Measurements from ENCODE around the gene OR5T1.

The OR5T1 gene

GRCh38 chr11:56273854-56274253 is at the start of gene OR5T1:
Gene OR5T1, plus strand, starts transcription at chr11:56274154. Its CDS starts 1,485 bp downstream, at chr11:56275639.
- DNase-seq (ENCODE audit: low spot score) = no peak

- no peak for DNase-seq (ENCODE audit: low spot score)
Observed at GRCh38 chr11:56234155-56234554, 39.8 kb upstream of the OR5T1 start, which contains the start of gene OR5T2. Gene OR5T2, minus strand, starts transcription at chr11:56234255. Its CDS starts 1,193 bp downstream, at chr11:56233062.

- DNase-seq (ENCODE audit: low spot score) = no peak
Observed at GRCh38 chr11:56251954-56252353, 22.0 kb upstream of the OR5T1 start, which contains the start of gene OR5T3. Gene OR5T3, plus strand, starts transcription at chr11:56252254. Its CDS starts 0 bp downstream, at chr11:56252254.

GRCh38 chr11:56271092-56271491 is 2.9 kb upstream of the OR5T1 start:
- no peak for DNase-seq (ENCODE audit: low spot score)

- no peak for DNase-seq (ENCODE audit: low spot score)
Observed at GRCh38 chr11:56292154-56292553, 18.2 kb downstream of the OR5T1 start, which contains the start of gene OR8H1. Gene OR8H1, minus strand, starts transcription at chr11:56292254. Its CDS starts 1,192 bp downstream, at chr11:56291062.

GRCh38 chr11:56296898-56297297 is 22.9 kb downstream of the OR5T1 start:
- DNase-seq (ENCODE audit: low spot score) = no peak

GRCh38 chr11:56307836-56308235 is 33.9 kb downstream of the OR5T1 start:
- no peak for DNase-seq (ENCODE audit: low spot score)

- DNase-seq (ENCODE audit: low spot score) = no peak
Observed at GRCh38 chr11:56314844-56315243, 40.9 kb downstream of the OR5T1 start, which contains the start of gene OR8K3. Gene OR8K3, plus strand, starts transcription at chr11:56315144. Its CDS starts 3,163 bp downstream, at chr11:56318307.

Measured in activated CD4-positive, alpha-beta T cell treated with anti-CD3 and anti-CD28 coated beads, Interleukin-2, Interleukin-4, amounts not matched to agents 100 ng/mL and 50 ng/mL, durations not matched to agents 16 hours and 8 hours (primary cell).